WERI-Rb-1 (cell line): ENCODE measurements around the gene ISOC1.

Source experiments
- DNase-seq: peaks from one replicate; pipeline ENCODE4 v3.0.0-alpha.2; 2020
- H3K27ac ChIP-seq: fragments of 250-450 bp; sonication (Bioruptor Pico); 2 replicates; pipeline ENCODE4 v1.5.1; 2020; ENCODE audit warnings: mild to moderate bottlenecking, moderate library complexity
- H3K27me3 ChIP-seq: fragments of 250-450 bp; sonication (Bioruptor Pico); 2 replicates; pipeline ENCODE4 v1.5.1; 2021; ENCODE audit warnings: mild to moderate bottlenecking, low read depth, moderate library complexity; ENCODE audit not compliant: insufficient read depth, severe bottlenecking
- H3K36me3 ChIP-seq: fragments of 250-450 bp; sonication (Bioruptor Pico); 2 replicates; pipeline ENCODE4 v1.5.1; 2020; ENCODE audit warnings: mild to moderate bottlenecking, moderate library complexity
- H3K4me3 ChIP-seq: 2 replicates; pipeline ENCODE4 v1.5.1; 2011; ENCODE audit warnings: low read depth, mild to moderate bottlenecking, control low read depth, low read length
- H3K9me3 ChIP-seq: fragments of 250-450 bp; sonication (Bioruptor Pico); 2 replicates; pipeline ENCODE4 v1.5.1; 2021; ENCODE audit warnings: mild to moderate bottlenecking, moderate library complexity; ENCODE audit not compliant: severe bottlenecking
- TF ChIP-seq, protein P1 (sequence below): IDR thresholded peaks from 2 replicates; pipeline ENCODE4 v1.5.1; 2011; ENCODE audit warnings: low read depth, mild to moderate bottlenecking, control low read depth, inconsistent platforms, low read length

The ISOC1 gene

DNA sequence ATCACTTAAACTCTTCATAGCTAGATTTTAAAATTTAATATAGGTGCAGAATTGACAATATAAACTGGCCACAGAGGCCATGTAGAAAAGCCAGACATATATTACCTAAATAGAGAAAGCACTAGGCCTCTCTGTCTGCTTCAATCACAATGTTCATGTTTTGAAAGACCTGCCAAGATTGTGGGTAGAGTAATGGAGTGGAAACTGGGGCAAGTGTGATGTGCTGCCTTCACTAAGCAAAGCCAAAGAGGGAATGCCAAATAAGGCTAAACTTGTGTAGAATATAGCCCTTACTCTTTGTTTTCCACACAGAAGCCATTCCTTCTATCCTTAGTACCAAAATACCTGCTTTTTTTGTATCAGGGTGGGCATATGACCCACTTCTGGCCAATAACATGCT is 15.1 kb upstream of the ISOC1 start:
- Histone ChIP-seq H3K27me3 (no peaks in the 10 kb centered on the region), H3K27ac (no peak overlapping the region), H3K9me3 (no peaks in the 10 kb centered on the region), H3K36me3 (no peaks in the 10 kb centered on the region), H3K4me3 (no peak overlapping the region)
- TF ChIP-seq, protein P1, sequence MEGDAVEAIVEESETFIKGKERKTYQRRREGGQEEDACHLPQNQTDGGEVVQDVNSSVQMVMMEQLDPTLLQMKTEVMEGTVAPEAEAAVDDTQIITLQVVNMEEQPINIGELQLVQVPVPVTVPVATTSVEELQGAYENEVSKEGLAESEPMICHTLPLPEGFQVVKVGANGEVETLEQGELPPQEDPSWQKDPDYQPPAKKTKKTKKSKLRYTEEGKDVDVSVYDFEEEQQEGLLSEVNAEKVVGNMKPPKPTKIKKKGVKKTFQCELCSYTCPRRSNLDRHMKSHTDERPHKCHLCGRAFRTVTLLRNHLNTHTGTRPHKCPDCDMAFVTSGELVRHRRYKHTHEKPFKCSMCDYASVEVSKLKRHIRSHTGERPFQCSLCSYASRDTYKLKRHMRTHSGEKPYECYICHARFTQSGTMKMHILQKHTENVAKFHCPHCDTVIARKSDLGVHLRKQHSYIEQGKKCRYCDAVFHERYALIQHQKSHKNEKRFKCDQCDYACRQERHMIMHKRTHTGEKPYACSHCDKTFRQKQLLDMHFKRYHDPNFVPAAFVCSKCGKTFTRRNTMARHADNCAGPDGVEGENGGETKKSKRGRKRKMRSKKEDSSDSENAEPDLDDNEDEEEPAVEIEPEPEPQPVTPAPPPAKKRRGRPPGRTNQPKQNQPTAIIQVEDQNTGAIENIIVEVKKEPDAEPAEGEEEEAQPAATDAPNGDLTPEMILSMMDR, result no peak
- DNase-seq, result no peak

DNA sequence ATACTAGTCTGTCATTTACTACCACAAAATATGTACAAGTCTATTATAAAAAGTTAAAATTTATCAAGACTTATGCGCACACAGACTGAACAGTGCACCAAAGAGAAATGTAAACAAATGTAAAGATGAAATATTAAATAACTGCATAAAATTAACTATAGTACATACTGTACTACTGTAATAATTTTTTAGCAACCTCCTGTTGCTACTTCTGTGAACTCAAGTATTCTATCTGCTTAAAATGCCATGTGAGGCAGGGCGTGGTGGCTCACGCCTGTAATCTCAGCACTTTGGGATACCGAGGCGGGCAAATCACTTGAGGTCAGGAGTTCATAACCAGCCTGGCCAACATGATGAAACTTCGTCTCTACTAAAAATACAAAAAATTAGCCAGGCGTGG is 13.8 kb upstream of the ISOC1 start:
- Histone ChIP-seq H3K27me3 (no peaks in the 10 kb centered on the region), H3K4me3 (no peak overlapping the region), H3K9me3 (no peaks in the 10 kb centered on the region), H3K36me3 (no peaks in the 10 kb centered on the region), H3K27ac (no peak overlapping the region)
- no peak for DNase-seq
- TF ChIP-seq, protein P1, result no peak

DNA sequence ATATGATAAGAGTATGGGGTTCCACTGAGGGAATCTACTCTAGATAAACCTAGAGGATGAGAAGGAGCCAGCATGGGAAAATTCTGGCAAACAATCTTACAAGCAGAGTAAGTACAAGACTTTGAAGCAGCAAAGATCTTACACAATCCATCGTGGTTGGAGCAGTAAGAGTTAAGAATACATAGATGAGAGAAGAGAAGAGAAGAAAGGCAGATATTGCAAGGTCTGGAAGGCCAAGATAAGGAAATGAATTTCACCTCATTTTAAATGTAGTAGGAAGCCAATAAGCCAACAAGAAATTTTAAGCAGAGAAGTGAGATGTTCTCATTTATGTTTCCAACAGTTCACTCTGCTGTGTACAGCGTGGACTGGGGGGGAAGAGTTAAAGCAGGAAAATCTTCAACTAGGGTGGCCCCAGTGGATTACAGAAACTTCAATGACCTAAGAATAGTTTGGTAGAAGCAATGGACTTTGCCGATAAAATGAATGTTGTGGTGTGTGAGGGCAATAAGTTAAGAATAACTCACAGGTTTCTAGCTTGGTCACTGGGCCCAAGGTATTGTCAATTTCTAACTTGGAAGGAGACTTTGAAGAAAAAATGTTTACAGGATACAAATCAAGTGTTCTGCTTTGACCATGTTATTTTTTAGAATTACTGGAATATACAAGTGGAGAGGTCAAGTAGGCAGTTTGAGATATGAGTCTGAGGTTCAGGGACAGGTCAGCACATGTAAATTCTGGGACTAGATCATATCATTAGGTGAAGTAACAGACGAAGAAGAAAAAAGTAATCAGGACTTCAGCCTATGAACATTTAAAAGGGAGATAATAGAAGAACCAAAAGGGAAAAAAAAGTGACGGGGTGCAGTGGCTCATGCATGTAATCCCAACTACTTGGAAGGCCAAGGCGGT is 12.1 kb upstream of the ISOC1 start:
- no peak for DNase-seq
- Histone ChIP-seq H3K36me3 (no peaks in the 10 kb centered on the region), H3K4me3 (no peak overlapping the region), H3K27me3 (no peaks in the 10 kb centered on the region), H3K9me3 (no peaks in the 10 kb centered on the region), H3K27ac (no peak overlapping the region)
- TF ChIP-seq, protein P1, result no peak

DNA sequence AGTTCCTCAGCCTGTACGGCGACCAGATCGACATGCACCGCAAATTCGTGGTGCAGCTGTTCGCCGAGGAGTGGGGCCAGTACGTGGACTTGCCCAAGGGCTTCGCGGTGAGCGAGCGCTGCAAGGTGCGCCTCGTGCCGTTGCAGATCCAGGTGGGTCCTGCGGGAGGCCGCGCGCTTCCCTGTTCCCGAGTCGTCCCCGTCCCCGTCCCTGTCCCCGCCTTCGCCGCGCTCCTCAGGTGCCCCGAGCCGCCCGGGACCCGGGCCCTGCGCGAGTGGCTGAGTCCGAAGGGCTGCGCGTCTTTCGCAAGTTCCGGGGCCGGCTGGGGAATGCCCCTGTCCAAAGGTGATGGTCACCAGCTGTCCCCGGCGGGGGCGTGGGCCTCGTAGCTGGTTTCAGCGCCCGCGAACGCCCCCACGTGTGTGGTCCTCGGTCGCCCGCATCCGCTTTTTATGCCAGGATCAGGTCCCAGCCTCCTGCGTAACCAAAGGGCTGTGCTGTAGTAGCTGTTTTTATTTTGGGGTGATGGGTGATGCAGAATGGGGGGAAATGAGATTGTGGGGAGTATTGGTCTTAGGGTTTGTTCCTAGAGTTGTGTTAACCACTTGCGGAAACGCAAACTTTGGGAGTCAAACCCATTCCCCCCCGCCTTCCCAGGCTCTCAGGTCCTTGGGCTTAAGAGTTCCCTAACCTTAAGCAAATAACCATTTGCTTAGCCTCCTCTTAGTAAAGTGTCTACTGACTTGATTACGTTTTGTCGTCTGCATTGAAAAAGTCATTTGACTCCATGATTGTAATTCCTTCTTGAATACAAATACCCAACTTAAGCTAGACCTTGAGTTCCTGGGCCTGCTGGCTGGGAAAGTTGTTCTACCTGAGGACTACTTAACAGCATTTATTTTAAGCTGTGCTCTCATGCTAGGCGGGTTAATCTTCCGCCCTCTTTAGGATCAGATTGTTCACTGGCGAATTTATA is 663 bp downstream of the ISOC1 start:
- DNase-seq, result peak; percentile 73
- peak overlapping the region; percentile 95 for H3K27ac ChIP-seq
- no peaks in the 10 kb centered on the region for H3K9me3 ChIP-seq
- H3K4me3 ChIP-seq, result peak overlapping the region; percentile 97
- no peaks in the 10 kb centered on the region for H3K27me3 ChIP-seq
- TF ChIP-seq, protein P1, result 0 out of 2 replicates have a peak, but pooled peaks have one; percentile 9
- H3K36me3 ChIP-seq, result peaks cover 30% of the 10 kb centered on the region

DNA sequence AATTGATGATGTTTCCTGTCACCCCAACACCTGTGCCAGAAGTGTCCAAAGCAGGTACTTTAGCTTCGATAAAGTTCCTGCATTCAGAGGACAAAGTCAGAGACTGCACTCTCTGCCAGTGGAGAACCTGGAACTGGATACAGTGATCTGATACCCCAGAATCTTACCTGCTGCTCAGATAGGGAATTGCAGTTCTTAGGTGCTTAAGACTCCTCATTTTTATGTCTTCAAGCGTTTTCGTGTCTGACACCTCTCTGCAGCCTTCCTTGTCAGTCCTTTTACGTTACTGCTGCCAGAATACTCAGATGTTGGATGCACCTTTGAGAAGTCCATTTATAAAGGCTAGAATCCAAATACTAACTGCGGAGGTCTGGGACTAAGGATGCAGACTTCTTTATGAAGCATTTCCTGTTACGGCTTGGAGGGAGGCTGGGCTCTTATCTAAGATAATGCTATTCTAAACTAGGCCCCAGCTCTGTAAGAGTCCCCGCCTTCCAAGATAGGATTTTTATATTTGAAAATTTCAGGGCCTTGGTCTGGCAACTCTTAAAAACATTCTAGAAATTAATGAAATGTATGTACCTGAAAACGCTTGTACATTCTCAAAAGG is 1.9 kb downstream of the ISOC1 start:
- Histone ChIP-seq H3K36me3 (peaks cover 33% of the 10 kb centered on the region), H3K27me3 (no peaks in the 10 kb centered on the region), H3K4me3 (peak overlapping the region; percentile 97), H3K27ac (no peak overlapping the region), H3K9me3 (no peaks in the 10 kb centered on the region)
- no peak for DNase-seq
- TF ChIP-seq, protein P1, result no peak
